Upper lobe of right lung (tissue), 1 donor: ENCODE measurements around the gene CRYGB. TPM values are rescaled to one million over a fixed set of nuclear protein-coding genes. Genes with fewer than 3 reads are reported as not detected.

Source experiments
- ATAC-seq: fragments of 200-7000 bp; cut with Tn5 transposase; one replicate; pipeline ENCODE4 v1.9.1; 2020; ENCODE audit warnings: mild to moderate bottlenecking, moderate library complexity
- DNase-seq: peaks from one replicate; pipeline ENCODE4 v3.0.0-alpha.2; 2020
- H3K27ac ChIP-seq: fragments of 200-600 bp; one replicate; pipeline ENCODE4 v1.8.0; 2022
- H3K27me3 ChIP-seq: fragments of 200-600 bp; one replicate; pipeline ENCODE4 v1.8.0; 2022; ENCODE audit warnings: mild to moderate bottlenecking
- H3K36me3 ChIP-seq: fragments of 200-600 bp; one replicate; pipeline ENCODE4 v1.8.0; 2022
- H3K4me1 ChIP-seq: fragments of 200-600 bp; one replicate; pipeline ENCODE4 v1.8.0; 2022
- H3K4me3 ChIP-seq: fragments of 200-600 bp; one replicate; pipeline ENCODE4 v1.8.0; 2022; ENCODE audit warnings: mild to moderate bottlenecking
- H3K9me3 ChIP-seq: fragments of 200-600 bp; one replicate; pipeline ENCODE4 v1.8.0; 2022
- CTCF ChIP-seq: fragments of 200-600 bp; IDR thresholded peaks from one replicate; pipeline ENCODE4 v1.8.0; 2022; ENCODE audit warnings: antibody characterized with exemption
- intact Hi-C: fragments of 100-400 bp; cut with DNase I; formaldehyde crosslinking; loops from one replicate; pipeline ENCODE4 v1.11.0; 2022
- total RNA-seq: library from RNA; stranded (reverse); fragmentation: NEBNext Ultra II Directional; extraction: Animal tissue kit (Norgen Biotek cat#: 25700); gene quantifications from one replicate; pipeline ENCODE4 v1.2.1, GENCODE V29; 2021
- donor health status: DM: no; HTN: yes; CAD: no; lungs with severe emphysema.

The CRYGB gene
- total RNA-seq, 1 donor from 2014 or later: not detected

DNA sequence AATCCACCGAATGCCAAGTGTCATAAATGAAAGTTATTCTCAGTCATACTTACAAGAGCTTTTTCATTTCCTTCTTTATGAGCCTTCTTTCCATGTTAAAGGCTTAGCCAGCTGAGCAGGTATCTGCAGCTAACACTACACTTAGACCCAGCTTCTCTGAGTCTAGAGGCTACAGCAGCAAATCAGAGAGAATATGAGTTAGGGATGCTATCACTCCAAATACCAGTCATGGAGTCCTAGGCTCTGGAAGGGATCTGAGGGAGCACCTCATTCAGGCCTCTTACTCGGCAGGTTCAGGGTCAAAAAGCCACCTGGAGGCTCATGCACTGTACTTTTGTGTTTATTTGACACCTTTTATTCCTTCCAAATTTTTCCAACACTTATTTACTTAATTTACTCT lies 40.9 kb upstream of the CRYGB start:
- ATAC-seq (no peak), DNase-seq (no peak)
- H3K4me1 ChIP-seq: no peaks in the 10 kb centered on the region
- intact Hi-C loops: no loop called here
- no peak overlapping the region for H3K4me3 ChIP-seq
- TF ChIP-seq CTCF: no peak
- H3K27me3 ChIP-seq: no peaks in the 10 kb centered on the region
- no peak overlapping the region for H3K27ac ChIP-seq
- no peaks in the 10 kb centered on the region for H3K36me3 ChIP-seq
- no peaks in the 10 kb centered on the region for H3K9me3 ChIP-seq

- no peak for TF ChIP-seq CTCF
- H3K9me3 ChIP-seq: no peaks in the 10 kb centered on the region
- H3K4me3 ChIP-seq: no peak overlapping the region
- ATAC-seq (no peak), DNase-seq (no peak)
- H3K4me1 ChIP-seq: no peaks in the 10 kb centered on the region
- intact Hi-C loops: no loop called here
- H3K36me3 ChIP-seq: no peaks in the 10 kb centered on the region
- no peak overlapping the region for H3K27ac ChIP-seq
- H3K27me3 ChIP-seq: no peaks in the 10 kb centered on the region
Measured at GRCh38 chr2:208186465-208186864, 40.5 kb upstream of the CRYGB start.

GRCh38 chr2:208183972-208184705 lies 38.2 kb upstream of the CRYGB start:
- intact Hi-C loops: no loop called here
- no peaks in the 10 kb centered on the region for H3K9me3 ChIP-seq
- H3K4me3 ChIP-seq: no peak overlapping the region
- H3K27ac ChIP-seq: no peak overlapping the region
- DNase-seq (no peak), ATAC-seq (no peak)
- no peaks in the 10 kb centered on the region for H3K27me3 ChIP-seq
- no peak for TF ChIP-seq CTCF
- no peaks in the 10 kb centered on the region for H3K4me1 ChIP-seq
- no peaks in the 10 kb centered on the region for H3K36me3 ChIP-seq

GRCh38 chr2:208183526-208183925 lies 37.6 kb upstream of the CRYGB start:
- no peak overlapping the region for H3K27ac ChIP-seq
- intact Hi-C loops: no loop called here
- no peaks in the 10 kb centered on the region for H3K9me3 ChIP-seq
- no peaks in the 10 kb centered on the region for H3K27me3 ChIP-seq
- TF ChIP-seq CTCF: no peak
- no peaks in the 10 kb centered on the region for H3K36me3 ChIP-seq
- ATAC-seq (no peak), DNase-seq (no peak)
- no peak overlapping the region for H3K4me3 ChIP-seq
- H3K4me1 ChIP-seq: no peaks in the 10 kb centered on the region

DNA sequence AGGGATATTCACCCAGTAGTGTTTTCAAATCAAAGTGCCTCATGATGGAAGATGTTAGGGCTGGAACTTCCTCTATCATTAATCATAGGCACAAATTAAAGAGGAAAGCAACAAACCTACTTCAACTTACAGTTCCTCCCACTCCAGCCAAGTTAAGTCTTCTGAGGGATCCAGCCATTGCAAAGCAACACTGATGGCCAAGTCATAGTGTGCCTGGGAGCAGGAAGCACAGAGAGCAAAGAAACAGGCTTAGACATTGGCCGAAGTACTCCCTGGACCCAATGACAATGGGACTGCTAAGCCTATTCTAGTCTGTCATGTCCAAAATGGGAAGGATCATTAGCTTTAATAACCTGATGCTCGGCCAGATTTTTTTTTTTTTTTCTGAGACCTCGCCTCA lies 36.9 kb upstream of the CRYGB start:
- Histone ChIP-seq H3K27ac (no peak overlapping the region), H3K9me3 (no peaks in the 10 kb centered on the region), H3K4me3 (no peak overlapping the region), H3K27me3 (no peaks in the 10 kb centered on the region), H3K4me1 (no peaks in the 10 kb centered on the region), H3K36me3 (no peaks in the 10 kb centered on the region)
- no peak for ATAC-seq
- no peak for TF ChIP-seq CTCF
- no peak for DNase-seq
- intact Hi-C loops: no loop called here
